Midbrain (tissue), 1 donor: Measurements from ENCODE around the gene LRIT1.

Experiments
- DNase-seq: peaks from one replicate; lab custom pipeline; 2025; lab: John Stamatoyannopoulos, UW

The LRIT1 gene

GRCh38 chr10:84254552-84255478, 13.5 kb upstream of the LRIT1 start:
- no peak for DNase-seq

GRCh38 chr10:84248794-84249193, 7.4 kb upstream of the LRIT1 start:
- DNase-seq: no peak

- no peak for DNase-seq
Measured at GRCh38 chr10:84247496-84247895, 6.2 kb upstream of the LRIT1 start.

- DNase-seq: peak; percentile 96
Measured at GRCh38 chr10:84244651-84245270, 3.4 kb upstream of the LRIT1 start, which contains the start of gene RGR. Gene RGR, plus strand, starts transcription at chr10:84245053. Its CDS starts 38 bp downstream, at chr10:84245091.

- DNase-seq: no peak
Measured at GRCh38 chr10:84243759-84244158, 2.4 kb upstream of the LRIT1 start.

- no peak for DNase-seq
Measured at GRCh38 chr10:84238909-84239308, 2.4 kb downstream of the LRIT1 start.

- DNase-seq: no peak
Measured at GRCh38 chr10:84237199-84238051, 3.9 kb downstream of the LRIT1 start.

- DNase-seq: no peak
Measured at GRCh38 chr10:84236807-84237198, 4.5 kb downstream of the LRIT1 start.

GRCh38 chr10:84235096-84235495, 6.2 kb downstream of the LRIT1 start:
- DNase-seq: no peak

GRCh38 chr10:84234479-84234878, 6.9 kb downstream of the LRIT1 start:
- DNase-seq: no peak

- no peak for DNase-seq
Measured at GRCh38 chr10:84233940-84234339, 7.4 kb downstream of the LRIT1 start.

- DNase-seq: no peak
Measured at GRCh38 chr10:84232376-84232775, 9.0 kb downstream of the LRIT1 start.

GRCh38 chr10:84230359-84230758, 11.0 kb downstream of the LRIT1 start:
- DNase-seq: no peak

GRCh38 chr10:84227810-84228209, 13.5 kb downstream of the LRIT1 start:
- no peak for DNase-seq

GRCh38 chr10:84226616-84227015, 14.7 kb downstream of the LRIT1 start:
- no peak for DNase-seq

GRCh38 chr10:84225427-84226173, 15.7 kb downstream of the LRIT1 start, which contains the start of gene LRIT2:
Gene LRIT2, minus strand, starts transcription at chr10:84225544. Its CDS starts 24 bp downstream, at chr10:84225520.
- DNase-seq: no peak

- no peak for DNase-seq
Measured at GRCh38 chr10:84224411-84225028, 16.8 kb downstream of the LRIT1 start.

- DNase-seq: no peak
Measured at GRCh38 chr10:84221916-84222315, 19.4 kb downstream of the LRIT1 start.

- no peak for DNase-seq
Measured at GRCh38 chr10:84217746-84218145, 23.6 kb downstream of the LRIT1 start.

GRCh38 chr10:84216834-84217233, 24.5 kb downstream of the LRIT1 start:
- DNase-seq: no peak
